GM21825 (cell line): ENCODE data around the gene DDR1.

Experiments used
- ATAC-seq: cut with Tn5 transposase; IDR thresholded peaks from one replicate; pipeline ENCODE4 v1.9.1; 2021; ENCODE audit warnings: mild to moderate bottlenecking, moderate library complexity; ENCODE audit not compliant: unreplicated experiment

The DDR1 gene

DNA sequence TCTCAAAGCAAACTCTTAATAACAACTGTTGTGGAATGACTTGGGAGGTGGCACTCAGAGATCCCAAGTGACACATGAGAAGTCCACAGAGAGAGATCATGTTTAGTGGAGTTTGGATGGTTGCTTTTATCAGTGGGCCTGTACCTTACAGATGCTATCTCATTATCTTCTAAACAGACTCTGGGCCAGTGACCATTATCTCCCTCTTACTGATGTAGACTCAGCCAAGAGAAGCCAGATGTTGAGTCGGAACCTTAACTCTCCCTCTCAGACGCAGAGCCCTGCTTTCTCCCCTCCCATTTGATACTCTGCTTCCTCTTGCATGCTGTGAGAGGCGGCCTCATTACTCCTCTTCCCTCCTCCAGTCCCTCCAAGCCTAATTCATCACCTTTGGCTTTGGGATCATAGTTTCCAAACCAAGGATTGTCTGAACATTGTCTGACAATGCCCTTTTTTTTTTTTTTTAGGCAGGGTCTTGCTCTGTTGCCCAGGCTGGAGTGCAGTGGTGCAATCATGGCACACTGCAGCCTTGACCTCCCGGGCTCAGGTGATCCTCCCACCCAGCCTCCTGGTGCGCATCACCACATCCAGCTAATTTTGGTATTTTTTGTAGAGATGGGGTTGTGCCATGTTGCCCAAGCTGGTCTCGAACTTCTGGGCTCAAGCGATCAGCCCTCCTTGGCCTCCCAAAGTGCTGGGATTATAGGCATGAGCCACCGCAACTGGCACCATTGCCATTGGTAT is 4.5 kb upstream of the DDR1 start:
- no peak for ATAC-seq

DNA sequence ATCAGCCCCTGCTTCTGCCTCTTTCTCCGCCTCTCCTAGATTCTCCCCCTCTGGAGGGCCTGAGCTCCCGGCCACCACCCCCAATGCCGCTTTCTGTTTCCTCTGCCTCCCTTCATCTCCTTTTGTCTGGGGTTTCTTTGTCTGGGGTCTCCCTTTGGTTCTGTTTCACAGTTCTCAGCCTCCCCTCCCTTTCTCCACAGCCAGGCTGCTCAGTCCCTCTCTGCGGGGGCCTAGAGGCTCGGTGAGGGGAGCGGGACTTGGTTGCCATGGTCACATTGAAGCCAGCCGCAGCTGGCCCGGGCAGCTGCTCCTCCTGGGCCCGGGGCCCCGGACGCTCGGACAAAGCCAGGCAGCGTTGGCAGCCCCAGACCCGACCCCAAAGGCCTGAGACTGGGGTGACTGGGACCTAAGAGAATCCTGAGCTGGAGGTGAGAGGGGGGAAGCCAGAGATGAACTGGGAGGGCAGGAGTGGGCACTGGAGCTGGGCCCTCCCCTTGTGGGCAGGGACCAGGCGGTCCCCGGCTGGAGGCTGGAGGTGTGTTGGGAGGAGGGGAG is 3.5 kb upstream of the DDR1 start:
- no peak for ATAC-seq

DNA sequence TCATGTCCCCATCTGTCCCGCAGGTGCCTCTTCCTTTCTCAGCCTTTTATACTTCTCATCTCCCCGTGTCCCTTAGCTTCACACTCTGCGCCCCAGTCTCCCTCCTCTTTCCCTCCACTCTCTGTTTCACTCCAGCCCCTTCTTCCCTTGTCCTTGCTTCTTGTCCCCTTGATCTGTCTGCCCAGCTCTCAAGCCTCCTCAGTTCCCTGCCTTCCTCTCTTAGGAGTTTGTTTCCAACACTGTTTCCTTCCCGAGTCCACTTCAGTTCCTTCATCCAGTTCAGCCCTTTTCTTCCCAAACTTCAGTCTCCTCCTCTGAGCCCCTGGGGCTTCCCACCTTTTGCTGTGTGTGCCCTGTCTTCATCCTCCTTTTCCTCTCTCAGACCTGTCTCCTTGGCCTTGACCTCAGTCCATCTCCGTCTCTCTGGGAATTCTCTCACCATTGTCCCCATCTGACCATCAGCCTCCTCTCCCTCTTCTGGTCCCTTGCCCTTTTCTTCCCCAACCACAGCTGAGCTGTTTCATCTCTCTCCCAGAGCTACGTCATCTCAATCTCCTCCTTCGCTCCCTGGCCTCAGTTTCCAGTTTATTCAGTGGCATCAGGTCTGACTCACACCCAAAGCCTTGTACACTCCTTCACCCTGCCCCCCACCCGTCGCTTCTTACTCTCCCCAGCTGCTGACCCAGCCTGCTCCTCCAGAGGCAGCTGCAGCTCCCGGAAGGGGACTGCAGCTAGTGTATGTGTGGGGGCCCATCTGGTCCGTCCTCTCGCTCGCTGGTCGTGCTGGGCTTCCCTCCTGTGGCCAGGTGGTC is 2.7 kb upstream of the DDR1 start:
- no peak for ATAC-seq

GRCh38 chr6:30882204-30882758 is 2.0 kb upstream of the DDR1 start:
- ATAC-seq = no peak

DNA sequence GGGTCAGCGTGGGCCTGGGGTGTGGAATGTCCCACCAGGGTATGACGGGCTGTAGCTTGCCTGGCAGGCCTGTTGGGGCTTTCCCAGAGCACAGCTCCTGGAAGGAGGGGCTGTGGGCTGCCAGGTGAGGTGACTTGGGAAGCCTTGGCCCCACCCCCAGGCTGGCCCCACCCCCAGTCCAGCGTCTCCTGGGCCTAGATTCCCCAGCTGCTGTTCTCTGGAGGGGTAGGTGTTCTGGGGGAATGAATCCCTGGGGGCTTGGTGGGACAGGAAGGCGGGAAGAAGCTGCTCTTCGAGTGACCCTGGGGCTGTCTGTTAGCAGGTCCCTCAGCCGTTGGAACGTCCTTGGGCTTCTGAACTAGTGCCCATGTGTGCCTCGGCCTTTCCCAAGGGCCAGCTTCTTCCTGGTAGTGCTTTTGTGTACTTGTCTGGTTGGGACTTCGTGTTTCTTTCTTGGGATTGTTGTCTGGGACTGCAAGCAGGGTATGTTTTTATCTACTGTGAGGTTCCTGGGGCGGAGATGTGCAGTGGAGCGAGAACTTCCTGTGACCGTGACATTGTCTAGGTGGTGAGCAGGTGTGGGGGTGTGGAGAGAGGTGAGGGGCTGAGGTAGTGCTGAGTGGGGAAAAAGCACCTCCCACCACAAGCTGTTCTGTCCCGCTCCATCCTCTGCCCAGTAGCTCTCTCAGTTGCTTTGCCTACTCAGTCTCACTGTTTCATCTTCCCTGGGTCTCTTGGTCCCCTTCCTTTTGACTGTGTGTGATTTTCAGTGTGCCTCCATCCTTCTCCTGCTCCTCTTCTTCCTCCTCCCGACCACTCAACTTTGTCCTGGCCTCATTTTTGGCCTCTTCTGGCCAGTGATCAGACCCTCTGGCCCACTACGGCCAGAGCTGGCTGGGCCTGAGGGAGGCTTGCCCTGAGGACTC is 1.3 kb upstream of the DDR1 start:
- ATAC-seq = no peak

GRCh38 chr6:30884521-30885480 is 482 bp downstream of the DDR1 start:
- no peak for ATAC-seq

DNA sequence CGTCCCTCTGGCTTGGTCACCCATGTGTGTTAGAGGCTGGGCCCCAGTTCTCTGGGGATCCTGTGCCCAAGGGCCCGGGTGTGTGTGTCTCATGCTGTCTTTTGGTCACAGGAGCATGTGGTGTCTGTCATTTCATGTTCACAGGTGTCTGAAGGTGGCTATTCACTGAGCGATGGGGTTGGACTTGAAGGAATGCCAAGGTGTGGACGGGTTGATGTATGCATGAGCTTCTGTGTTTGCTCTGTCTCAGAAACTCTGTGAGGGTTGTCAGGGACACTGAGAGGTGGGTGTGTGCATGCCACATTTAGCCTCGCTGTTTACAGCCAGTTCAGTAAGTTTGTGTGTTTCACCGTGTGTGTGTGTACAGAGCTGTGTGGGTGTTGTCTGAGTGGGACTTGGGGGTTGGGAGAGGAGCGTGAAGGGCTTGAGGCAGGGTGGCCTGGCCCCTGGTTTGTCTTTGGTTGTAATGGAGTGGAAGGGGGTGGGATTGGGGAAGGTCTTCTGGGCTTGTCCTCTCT is 1.2 kb downstream of the DDR1 start:
- ATAC-seq = no peak

GRCh38 chr6:30885999-30886896 is 1.9 kb downstream of the DDR1 start:
- ATAC-seq = no peak

DNA sequence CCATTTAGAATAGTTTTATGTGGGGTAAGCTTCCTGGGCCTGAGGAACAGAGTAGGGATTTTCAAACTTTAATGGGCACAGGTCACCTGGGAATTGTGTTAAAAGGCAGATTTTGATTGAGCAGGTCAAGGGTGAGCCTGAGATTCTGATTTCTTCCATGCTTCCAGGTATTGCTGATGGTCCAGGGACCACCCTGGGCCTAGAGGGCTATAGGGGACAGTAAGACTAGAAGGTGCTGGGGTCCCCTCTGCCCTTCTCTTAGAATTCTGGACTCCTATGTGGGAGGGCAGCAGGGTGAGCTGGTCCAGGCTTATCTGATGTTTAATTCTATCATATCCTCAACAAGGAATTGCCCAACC is 2.6 kb downstream of the DDR1 start:
- no peak for ATAC-seq

DNA sequence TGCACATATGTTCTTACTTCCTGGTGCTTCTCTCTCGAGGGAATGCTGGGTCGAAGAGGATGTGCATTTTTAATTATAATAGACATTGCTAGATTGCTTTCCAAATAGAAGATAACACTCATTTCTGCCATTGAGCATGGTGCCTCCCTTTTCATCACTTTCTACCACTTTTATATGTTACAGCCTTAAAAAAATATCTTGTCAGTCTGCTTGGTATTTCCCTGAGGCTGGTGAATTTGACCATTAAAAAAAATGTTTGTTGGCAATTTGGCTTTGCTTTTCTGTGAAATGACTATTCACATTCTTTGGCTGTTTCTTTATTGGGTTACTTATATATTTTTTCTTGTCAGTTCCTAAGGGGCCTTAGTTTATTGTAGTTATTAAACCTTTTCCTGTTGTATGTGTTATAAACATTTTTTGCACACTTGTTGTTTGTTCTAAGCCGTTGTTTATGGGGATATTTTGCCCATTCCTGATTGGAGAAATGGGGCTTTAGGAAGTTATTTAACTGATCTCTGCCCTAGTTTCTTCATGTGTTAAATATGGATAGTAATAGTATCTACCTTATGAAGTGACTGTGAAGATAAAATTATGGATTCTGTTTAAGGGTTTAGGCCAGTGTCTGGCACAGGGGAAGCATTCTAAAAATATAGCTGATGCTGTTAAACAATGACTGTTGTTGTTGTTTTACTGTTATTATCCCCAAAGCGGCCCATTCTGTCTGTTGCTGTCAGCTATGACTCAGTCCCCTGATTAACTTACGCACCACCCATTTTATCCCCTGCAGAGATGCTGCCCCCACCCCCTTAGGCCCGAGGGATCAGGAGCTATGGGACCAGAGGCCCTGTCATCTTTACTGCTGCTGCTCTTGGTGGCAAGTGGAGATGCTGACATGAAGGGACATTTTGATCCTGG is 3.8 kb downstream of the DDR1 start:
- ATAC-seq = no peak

DNA sequence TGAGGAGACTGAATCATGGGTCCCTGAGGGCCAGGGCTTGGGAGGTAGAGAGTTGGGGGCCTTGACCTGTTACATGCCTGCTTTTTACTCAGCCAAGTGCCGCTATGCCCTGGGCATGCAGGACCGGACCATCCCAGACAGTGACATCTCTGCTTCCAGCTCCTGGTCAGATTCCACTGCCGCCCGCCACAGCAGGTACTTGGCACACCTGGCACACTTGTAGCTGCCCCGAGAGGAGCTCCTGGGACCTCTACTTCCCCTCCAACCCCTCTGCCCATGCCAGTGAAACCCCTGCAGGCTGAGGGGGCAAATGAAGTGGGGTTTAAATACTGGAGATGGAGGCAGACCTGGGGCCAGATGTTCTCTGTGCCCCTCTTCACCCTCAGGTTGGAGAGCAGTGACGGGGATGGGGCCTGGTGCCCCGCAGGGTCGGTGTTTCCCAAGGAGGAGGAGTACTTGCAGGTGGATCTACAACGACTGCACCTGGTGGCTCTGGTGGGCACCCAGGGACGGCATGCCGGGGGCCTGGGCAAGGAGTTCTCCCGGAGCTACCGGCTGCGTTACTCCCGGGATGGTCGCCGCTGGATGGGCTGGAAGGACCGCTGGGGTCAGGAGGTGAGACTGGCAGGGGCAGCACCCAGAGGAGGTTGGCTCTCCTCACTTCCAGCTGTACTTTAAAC is 4.6 kb downstream of the DDR1 start:
- no peak for ATAC-seq

GRCh38 chr6:30889496-30889885 is 5.2 kb downstream of the DDR1 start:
- no peak for ATAC-seq

GRCh38 chr6:30889921-30890645 is 5.8 kb downstream of the DDR1 start:
- ATAC-seq = no peak

DNA sequence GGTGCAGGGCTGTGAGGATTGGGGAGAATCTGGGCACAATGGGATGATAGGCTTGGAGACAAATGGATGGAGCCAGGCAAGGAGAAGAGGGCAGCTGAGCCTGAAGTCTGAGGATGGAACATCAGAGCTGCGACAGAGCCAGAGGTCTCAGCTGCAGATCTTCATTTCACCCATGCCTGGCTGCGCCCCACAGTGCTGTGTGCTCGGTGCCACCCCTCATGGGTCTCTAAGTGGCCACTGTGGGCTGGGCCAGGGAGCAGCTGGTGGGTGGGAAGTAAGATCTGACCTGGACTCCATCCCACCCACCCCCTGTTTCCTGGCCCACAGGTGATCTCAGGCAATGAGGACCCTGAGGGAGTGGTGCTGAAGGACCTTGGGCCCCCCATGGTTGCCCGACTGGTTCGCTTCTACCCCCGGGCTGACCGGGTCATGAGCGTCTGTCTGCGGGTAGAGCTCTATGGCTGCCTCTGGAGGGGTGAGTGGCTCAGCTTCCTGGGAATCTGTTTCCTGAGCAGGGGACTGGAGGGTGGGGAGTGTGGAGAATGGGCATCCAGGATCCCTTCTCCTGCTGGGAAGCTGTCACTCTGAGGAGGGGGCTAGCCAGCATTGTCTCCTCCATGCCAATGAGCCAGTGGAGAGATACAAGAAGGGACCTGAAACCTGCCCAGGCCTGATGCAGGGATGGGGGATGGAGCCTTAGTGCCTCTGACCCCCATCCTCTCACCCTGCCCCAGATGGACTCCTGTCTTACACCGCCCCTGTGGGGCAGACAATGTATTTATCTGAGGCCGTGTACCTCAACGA is 6.5 kb downstream of the DDR1 start:
- ATAC-seq = no peak

- ATAC-seq = no peak
Measured at GRCh38 chr6:30891450-30891723, 7.1 kb downstream of the DDR1 start.
